HG03025 (cell line): ENCODE data around the gene DGKZ.
A peak's percentile ranks its signal among the peaks of the same experiment; 100 is the strongest.
"Not testable (repeated sequence)": the region's sequence is repeated elsewhere in the genome, so short reads cannot be mapped to it uniquely, and the experiment has no call there.

Experiments
- ATAC-seq: cut with Tn5 transposase; IDR thresholded peaks from one replicate; pipeline ENCODE4 v1.9.1; 2021; ENCODE audit warnings: mild to moderate bottlenecking, moderate library complexity; ENCODE audit not compliant: unreplicated experiment, low FRiP score

DGKZ gene

GRCh38 chr11:46363455-46364005, 16.3 kb downstream of the DGKZ start:
- ATAC-seq: no peak

- no peak for ATAC-seq
Measured at GRCh38 chr11:46364056-46364455, 16.8 kb downstream of the DGKZ start.

DNA sequence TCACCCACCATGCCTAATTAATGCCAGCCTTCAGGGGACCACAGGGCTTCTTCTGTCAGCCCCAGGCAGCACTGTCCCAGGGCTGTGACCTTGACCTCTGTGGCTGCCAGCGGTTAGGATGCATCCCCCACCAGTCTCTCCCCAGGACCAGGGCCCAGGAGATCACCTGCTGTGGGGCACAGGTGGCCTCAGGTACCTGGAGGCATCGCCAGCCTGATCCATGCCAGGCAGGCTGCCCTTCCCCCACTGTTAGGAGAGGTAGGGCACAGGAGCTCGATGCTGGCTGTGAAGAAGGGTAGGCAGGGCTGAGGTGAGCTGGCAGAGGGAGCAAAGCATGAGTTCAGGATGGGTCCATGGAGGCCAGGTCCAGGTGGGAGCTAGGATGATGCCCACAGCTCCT, 17.5 kb downstream of the DGKZ start:
- no peak for ATAC-seq

DNA sequence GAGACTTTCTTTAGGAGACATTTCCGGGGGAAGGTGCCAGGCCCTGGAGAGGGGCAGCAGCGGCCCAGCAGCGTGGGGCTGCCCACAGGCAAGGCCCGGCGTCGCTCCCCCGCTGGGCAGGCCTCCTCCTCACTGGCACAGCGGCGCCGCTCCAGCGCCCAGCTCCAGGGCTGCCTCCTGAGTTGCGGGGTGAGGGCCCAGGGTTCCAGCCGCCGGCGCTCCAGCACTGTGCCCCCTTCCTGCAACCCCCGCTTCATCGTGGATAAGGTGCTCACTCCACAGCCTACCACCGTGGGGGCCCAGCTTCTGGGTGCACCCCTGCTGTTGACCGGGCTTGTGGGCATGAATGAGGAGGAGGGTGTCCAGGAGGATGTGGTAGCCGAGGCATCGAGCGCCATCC, 19.0 kb downstream of the DGKZ start:
- no peak for ATAC-seq

DNA sequence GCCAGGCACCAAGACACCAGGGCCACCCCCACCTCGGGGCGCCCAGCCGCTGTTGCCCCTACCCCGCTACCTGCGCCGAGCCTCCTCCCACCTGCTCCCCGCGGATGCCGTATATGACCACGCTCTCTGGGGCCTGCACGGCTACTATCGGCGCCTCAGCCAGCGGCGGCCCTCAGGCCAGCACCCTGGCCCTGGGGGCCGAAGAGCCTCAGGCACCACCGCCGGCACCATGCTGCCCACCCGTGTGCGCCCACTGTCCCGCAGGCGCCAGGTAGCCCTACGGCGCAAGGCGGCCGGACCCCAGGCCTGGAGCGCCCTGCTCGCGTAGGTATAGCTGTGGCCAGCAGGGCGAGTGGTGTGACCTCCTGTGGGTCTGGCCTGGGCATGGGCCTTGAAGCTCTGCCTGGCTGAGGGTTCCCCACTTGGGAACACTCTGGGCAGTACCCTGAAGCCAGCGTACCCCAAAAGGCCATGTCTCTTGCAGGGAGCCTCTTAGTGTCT, 19.4 kb downstream of the DGKZ start:
- ATAC-seq: no peak

DNA sequence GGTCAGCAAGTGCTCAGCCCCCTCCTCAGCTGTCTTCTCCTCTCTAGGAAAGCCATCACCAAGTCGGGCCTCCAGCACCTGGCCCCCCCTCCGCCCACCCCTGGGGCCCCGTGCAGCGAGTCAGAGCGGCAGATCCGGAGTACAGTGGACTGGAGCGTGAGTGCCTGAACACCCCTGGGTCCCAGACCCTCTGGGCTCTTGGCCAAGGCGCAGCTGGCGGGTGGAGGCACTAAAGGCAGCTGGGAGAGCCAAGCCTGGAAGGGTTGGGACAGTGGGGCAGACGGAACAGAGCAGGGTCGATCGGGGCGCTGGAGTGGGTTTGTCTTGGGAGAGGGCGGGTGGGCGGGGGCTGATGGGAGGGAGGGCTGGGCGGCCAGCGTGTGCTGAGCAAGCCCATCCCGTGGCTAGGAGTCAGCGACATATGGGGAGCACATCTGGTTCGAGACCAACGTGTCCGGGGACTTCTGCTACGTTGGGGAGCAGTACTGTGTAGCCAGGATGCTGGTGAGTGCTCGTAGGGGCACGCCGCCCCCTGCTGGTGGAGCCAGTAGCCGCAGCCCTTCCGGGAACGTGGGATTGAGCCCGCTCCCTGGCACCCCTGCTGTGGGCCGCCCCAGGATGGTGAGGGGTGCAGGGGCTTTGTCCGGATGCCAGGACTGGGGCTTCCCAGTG, 20.1 kb downstream of the DGKZ start:
- ATAC-seq: peak; percentile 43

GRCh38 chr11:46367916-46368267, 20.6 kb downstream of the DGKZ start:
- ATAC-seq: no peak

GRCh38 chr11:46369458-46370152, 22.3 kb downstream of the DGKZ start:
- no peak for ATAC-seq

DNA sequence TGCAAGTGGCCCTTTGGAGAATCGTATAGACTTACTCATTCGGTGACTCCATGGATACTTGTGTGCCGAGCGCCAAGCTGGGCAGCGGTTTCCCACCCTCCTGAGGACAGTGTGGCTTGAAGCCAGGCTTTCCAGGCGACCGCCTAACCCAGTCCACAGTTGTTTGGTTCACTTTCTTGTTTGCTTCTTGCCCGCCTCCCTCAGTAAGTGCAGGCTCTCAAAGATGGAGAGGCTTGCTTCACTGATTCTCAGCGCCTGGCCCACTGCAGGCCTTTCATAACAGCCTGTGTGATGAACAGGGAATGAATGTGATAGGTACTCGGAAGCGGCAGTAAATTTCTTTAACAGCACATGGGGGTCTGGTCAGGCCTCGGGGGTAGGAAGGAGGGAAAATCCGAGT, 23.0 kb downstream of the DGKZ start:
- ATAC-seq: no peak

- not testable (repeated sequence) for ATAC-seq
Measured at GRCh38 chr11:46371262-46371661, 24.0 kb downstream of the DGKZ start.

GRCh38 chr11:46372086-46372485, 24.8 kb downstream of the DGKZ start:
- no peak for ATAC-seq

GRCh38 chr11:46372501-46372900, 25.2 kb downstream of the DGKZ start:
- ATAC-seq: not testable (repeated sequence)

DNA sequence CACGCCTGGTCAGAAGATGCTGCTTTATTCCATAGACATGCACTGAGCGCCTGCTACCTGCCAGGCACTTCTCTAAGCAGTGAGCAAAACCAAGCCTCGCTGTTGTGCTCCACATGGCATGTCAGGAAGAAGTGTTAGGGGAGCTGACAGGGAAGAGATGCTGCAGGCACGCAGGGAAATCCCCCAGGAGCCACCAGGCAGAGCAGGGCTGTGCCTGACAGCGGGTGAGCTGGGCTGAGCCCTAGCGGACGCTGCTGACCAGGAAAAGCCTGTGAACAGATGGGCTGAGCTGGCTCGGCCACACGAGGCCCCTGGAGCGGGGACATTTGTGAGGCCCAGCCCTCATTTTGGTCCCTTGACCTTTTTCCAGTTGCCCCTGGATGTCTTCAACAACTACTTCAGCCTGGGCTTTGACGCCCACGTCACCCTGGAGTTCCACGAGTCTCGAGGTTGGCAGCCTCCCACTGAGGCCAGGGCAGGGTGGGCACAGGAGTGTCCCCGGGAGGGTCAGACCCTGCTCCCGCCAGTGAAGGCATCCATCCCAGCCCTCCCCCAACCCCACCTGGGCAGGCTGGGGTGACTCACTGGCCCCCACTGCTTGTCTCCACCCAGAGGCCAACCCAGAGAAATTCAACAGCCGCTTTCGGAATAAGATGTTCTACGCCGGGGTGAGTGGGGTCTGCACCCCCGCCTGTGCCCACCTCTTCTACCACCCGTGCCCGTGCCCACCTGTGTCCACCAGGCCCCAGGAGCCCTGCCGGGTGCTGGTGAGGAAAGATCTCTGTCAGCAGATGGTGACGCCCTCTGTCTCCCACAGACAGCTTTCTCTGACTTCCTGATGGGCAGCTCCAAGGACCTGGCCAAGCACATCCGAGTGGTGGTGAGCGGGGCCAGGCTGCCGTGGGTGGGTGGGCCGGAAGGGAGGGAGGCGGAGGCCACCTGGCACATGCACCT, 26.8 kb downstream of the DGKZ start:
- ATAC-seq: no peak

- no peak for ATAC-seq
Measured at GRCh38 chr11:46374815-46375214, 27.6 kb downstream of the DGKZ start.

DNA sequence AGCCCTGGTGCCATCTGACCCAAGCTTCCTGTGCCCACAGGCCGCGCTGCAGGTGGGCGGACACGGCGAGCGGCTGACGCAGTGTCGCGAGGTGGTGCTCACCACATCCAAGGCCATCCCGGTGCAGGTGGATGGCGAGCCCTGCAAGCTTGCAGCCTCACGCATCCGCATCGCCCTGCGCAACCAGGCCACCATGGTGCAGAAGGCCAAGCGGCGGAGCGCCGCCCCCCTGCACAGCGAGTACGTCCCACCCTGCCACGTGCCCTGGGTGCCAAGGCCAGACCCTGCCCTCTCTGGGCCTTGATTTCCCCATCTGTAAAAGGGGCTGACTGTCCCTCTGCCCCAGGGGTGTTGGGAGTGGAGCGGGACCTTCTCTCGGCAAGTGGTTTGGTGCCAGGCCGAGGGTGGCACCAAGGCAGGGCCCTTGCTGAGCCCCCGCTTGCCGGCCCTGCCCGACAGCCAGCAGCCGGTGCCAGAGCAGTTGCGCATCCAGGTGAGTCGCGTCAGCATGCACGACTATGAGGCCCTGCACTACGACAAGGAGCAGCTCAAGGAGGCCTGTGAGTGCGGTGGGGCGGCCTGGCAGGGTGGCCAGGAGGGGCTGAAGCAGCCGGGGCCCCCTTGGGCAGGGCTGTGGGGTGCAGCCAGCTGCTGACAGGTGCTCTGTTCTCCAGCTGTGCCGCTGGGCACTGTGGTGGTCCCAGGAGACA, 28.3 kb downstream of the DGKZ start:
- ATAC-seq: no peak

DNA sequence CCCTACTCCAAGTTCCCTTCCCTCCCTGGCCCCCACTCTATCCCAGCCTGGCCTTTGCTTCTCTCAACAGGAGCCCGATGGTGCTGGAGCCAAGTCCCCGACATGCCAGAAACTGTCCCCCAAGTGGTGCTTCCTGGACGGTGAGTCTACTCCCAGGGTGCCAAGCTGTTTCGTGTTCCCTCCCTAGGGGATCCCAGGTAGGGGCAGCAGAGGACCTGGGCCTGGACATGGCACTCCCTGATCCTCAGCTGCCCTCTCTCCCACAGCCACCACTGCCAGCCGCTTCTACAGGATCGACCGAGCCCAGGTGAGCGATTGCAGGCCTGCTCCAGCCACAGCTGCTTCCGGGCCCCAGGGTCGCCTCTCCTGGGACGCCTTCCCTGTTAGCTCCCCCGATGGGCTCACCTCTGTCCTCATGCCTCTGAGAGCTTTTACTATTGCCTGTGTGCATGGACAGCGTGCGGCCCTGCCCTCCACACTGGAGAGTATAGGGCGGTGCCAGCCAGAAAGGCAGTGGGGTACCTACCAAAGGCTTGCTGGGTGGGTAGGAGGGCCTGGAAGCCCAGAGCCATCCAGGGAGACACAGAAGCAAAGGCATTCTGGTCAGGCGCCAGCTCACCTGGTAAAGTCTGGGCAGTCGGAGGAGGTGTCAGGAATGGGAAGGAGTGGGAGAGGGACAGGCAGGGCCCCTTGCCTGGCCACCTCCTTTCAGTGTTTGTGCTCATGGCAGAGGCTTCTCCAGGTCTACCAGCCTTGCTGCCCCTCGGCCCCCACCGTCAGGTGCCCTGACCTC, 29.2 kb downstream of the DGKZ start:
- ATAC-seq: no peak

DNA sequence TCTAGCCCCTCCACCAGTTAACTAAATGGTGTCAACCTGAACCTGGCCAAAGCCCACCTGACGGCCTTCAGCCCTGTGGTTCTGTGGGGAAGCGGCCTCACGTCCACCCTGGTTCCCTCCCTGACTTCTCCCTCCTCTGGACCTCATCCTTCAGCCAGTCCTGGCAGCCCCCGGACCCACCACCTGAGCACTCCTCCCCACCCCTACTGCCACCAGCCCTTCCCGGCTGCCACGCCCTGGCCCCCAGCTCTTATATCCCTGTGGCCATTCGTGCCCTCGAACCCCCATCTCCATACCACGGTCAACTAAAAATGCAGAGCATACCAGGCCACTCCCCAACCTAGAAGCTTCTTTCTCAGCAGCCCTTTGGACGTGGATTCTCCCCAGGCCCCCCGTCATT, 30.0 kb downstream of the DGKZ start:
- no peak for ATAC-seq

- no peak for ATAC-seq
Measured at GRCh38 chr11:46377831-46378230, 30.6 kb downstream of the DGKZ start.

DNA sequence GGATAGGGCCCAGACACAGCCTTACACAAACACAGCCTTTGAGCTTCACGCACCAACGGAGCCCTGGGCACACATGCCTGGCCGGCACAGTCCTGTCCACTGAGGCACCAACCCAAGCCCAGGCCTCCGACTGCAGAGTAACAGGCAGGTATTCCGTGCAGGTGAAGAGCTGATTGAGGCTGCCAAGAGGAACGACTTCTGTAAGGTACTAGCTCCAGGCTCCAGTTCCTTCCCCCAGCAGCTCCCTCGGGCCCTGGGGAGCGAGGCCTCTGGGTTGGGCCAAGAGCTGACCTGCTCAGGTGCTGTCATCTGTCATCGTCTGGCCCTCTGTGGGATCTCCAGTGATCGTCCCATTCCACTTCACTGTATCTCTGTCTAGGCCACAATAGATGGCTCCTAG, 31.0 kb downstream of the DGKZ start:
- ATAC-seq: no peak
